Inflammatory macrophage treated with lipopolysaccharide for 4 hours (primary cell): ENCODE data around the gene KRTAP19-8.

ENCODE experiments used
- DNase-seq: peaks from one replicate; pipeline ENCODE4 v3.0.0-alpha.2; 2020

KRTAP19-8 gene

GRCh38 chr21:31011412-31011811 is 26.9 kb downstream of the KRTAP19-8 start:
- no peak for DNase-seq

GRCh38 chr21:31008355-31008754 is 29.9 kb downstream of the KRTAP19-8 start:
- no peak for DNase-seq

GRCh38 chr21:31005019-31005418 is 33.3 kb downstream of the KRTAP19-8 start:
- no peak for DNase-seq

- DNase-seq, result no peak
Observed at GRCh38 chr21:31003471-31003870, 34.8 kb downstream of the KRTAP19-8 start.

DNA sequence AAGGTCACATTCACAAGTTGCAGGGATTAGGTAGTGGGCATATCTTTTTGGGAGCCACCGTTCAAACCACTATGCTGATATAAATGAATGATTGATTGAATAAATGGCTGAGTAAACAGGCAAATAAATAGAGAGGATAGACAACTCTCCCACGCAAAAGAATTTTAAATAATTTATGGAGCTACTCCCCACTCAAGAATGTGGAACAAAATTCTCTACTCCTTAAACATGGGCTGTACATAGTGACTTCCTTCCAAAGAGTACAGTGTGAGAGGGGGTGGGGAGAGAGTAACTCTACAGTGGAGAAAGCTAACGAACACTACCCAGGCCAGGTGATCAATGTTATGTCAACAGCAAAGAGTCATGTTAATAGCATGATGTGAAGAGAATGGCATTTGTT is 40.7 kb downstream of the KRTAP19-8 start:
- DNase-seq, result no peak

GRCh38 chr21:30996728-30997127 is 41.5 kb downstream of the KRTAP19-8 start:
- no peak for DNase-seq

DNA sequence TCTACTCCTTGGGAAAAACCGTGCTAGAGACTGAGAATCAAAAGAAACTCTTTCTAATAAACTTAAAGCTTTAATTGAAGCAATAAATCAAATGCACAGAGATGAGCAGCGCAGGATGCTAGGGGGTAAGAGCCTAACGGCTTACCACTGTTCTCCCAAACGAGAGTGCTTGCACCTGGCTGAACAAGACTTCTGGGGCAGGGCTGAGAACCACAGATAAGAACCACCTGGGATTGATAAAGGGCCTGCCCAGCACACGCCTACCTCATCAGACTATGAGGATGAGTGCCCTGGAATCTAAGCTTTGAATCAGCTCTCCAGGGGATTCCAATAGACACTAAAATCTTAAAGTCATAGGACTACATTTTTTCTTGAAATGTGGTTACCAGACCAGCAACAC is 43.3 kb downstream of the KRTAP19-8 start:
- DNase-seq, result no peak

GRCh38 chr21:30990514-30991262 is 47.6 kb downstream of the KRTAP19-8 start:
- no peak for DNase-seq

DNA sequence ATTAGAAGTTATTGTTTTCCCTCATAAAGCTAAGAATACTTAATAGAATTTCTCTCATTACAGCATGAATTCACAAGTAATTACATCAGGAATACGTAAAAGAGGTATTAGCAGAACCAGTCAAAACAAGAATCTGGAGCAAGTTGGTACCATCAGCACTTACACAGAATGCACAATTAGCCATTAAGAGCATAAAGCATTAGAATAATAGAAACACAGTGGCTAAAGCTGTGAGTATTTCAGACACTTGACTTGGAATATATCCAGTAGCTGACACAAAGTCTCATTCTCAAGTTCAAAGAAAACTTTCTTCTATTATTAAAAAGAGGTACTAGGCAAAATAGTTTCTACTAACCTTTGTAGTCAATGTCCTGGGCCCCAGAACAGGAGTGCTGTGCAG is 49.6 kb downstream of the KRTAP19-8 start:
- no peak for DNase-seq
